GM21619 (cell line): Measurements from ENCODE around the gene ZNF335.
A peak's percentile ranks its signal among the peaks of the same experiment; 100 is the strongest.
"Not testable (repeated sequence)": the region's sequence is repeated elsewhere in the genome, so short reads cannot be mapped to it uniquely, and the experiment has no call there.

ENCODE experiments used
- ATAC-seq: cut with Tn5 transposase; IDR thresholded peaks from one replicate; pipeline ENCODE4 v1.9.1; 2021; ENCODE audit not compliant: unreplicated experiment

The ZNF335 gene

DNA sequence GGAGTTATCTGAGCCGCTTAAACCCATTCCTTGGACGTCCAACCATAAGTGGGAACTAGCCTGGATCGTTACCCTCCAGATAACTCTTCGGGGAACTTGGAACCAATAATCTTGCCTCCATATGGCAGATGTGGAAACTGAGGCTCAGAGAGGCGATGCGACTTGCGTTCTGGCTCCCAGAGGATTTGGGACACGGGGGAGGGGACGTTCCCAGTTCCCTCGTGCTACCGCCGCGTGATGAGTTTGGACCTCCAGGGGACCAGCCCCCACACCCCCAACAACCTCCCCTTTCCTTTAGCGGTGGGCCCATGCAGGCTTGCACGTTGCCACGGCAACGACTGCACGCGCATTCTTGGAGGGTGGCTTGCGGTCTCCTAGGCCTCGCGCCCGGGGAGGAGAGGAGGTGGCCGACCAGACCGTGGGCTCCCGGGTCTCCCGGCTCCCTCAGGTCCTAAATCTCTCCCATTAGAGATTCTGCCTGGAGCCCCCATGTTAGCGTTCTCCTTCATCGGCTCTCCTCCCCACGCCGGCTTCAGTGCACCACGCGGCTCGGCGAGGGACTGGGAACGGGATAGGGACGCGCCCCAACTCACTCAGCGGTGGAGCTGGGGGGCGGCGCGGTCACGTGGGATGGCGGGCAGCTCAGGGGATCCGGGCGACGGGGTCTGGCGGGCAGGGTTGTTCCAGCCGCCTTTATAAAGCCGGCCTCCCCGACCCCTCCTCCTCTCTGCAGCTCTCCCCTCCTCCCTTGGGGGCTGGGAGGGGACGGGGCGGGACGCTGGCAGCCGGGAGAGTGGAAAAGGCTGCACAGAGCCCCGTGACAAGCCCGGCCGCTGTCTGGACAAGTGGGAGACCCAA is 60.3 kb downstream of the ZNF335 start, which contains the start of gene PLTP:
TSS of gene PLTP (minus strand) at position 670 of the 858 bp plus-strand sequence. CDS start 703 bp downstream, outside the sequence.
- no peak for ATAC-seq

DNA sequence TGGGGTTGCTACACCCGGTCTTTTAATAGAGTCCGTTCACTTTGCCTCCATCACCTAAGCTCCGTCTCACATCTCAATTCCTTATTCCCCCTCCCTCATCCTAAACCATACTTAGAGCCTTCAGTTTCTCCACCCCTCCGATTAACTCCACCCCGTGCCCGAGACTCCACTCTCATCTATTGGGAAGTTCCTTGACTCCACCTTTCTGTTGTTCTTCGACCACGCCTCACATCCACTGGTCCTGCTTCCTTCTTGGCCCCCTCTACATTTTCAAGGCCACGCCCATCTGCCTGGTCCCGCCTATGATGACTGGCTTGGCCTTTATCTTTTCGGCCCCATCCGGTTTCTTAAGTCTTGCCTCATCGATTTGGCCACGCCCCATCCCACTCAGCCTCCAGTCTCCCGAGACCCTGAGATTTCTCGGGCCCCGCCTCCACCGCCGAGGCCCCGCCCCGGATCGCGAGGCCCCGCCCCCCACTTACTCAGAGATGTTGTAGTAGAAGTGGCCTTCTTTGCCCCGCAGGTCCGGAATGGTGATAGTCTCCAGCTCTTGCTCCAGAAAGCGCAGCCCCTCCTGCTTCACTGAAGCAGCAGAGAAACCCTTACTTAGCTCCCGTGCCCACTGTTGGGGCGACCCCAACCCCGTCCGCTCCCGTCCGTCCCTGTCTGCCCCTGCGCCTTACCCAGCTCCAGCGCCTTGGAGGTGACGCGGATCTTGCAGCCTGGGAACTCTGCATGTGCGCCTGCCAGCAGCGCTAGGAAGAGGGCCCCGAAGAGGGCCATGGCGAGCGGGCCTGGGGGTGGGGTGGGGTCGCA is 61.1 kb downstream of the ZNF335 start:
- ATAC-seq: peak; percentile 89

DNA sequence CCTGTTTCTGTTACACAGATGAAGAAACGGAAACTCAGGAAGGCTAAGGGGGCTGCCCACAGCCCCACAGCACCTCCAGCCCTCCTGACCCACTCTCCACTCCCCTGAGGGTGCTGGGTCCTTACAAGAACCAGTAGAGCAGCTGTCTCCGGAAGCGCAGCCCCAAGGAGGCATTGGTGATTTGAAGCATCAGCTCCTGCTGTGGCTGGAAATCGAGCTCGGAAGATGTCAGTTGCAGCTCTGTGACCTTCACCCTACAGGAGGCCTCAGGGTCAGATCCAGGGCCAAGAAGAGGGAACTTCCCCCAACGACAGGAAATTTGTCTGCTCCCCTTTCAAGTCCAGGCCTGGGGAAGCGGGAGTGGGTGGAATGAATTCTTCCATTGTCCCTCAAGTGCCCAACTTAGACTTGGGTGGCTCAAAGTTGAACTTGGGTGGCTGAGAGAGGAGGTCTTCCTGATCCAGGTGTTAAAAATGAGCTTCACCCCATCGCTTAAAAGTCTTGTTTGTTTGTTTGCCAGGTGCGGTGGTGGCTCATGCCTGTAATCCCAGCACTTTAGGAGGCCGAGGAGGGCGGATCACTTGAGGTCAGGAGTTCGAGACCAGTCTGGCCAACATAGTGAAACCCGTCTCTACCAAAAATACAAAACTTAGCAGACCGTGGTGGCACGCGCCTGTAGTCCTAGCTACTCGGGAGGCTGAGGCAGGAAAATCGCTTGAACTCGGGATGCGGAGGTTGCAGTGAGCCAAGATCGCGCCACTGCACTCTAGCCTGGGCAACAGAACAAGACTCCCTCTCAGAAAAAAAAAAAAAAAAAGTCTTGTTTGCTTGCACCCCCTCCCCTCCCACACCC is 62.0 kb downstream of the ZNF335 start:
- no peak for ATAC-seq

DNA sequence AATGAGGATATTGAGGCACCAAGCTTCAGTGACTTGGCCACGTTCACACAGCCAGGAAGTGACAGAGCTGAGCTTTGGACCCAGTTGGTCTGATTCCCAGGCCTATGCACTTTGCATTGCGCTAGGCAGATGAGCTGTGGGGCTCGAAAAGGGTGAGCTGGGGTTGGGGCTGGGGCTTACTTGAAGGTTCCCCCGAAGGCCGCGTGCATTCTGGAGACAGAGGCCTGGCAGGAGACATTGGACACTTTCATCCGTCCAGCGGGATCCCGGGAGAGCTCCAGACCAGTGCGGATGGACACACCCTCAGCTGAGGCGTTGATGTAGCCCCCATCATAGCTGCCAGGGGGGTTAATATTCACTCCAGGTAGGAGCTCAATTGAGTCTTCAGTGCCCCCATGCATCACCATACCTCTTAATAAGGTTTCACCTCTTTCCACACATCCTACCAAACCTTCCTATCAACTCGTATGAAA is 62.6 kb downstream of the ZNF335 start:
- no peak for ATAC-seq

DNA sequence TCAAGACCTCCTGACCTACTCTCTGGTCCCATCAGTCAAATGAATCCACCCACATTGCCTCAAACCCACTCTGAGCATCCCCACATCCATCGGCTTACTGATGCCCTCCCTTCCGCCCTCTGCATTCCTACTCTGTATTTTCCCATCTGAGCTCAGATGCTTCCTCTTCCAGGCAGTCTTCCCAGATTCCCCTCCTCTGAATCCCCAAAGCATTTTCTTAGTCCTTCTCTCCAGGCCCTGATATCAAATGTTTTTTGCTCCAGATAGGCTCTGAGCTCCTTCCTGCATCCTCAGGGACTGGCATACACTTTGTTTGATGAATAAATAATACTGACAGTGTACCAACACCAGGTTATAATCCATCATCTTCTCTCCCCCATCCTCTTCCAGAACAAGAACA is 63.9 kb downstream of the ZNF335 start:
- no peak for ATAC-seq

DNA sequence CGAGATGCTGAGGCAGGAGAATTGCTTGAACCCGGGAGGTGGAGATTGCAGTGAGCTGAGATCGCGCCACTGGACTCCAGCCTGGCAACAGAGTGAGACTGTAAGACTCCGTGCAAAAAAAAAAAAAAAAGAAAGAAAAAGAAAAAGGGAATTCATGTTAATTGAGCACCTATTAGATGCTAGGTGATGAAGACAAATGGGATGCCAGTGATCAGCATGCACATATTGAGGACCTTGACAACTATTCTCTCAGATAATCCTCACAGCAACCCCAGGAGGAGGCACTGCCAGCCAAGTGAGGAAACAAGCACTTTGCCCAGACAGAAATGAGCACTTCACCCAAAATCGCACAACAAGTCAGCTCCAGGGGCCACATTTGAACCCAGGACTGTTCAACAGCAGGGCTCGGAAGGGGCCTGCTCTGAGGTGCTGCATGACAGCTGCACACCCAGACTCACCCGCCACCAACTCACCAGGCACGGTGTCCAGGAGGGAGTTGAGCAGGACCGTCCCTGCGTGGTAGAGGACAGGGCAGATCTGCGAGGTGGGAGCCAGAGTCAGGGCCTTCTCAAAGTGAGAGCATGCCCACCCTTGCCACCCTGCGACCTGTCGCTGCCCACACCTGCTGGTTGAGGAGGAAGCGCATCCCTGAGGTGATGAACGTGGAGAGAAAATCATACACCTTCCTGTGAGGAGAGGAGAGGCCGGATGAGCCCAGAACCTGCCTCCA is 64.6 kb downstream of the ZNF335 start:
- ATAC-seq: no peak

DNA sequence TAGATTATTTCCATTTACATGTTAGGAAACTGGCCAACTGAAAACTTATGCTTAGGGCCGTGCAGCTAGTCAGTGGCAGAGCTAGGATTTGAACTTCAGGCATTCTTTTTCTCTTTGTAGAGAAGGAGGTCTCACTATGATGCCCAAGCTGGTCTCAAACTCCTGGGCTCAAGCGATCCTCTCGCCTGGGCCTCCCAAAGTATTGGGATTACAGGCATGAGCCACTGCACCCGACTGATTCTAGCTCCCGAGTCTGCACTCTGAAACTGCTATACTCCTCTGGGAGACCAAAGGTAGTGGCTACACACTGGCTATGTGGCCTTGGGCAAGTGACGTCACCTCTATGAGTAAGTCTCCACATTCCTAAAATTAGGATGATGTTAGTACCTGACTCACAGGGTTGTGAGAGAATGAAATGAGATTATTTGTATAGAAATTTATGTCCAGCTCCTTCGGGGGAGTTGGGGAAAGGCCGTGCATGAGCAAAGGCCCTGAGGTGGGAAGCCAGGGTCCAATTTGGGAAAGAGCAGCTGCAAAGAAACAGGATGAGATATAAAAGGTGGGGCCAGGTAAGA is 66.4 kb downstream of the ZNF335 start:
- ATAC-seq: no peak

DNA sequence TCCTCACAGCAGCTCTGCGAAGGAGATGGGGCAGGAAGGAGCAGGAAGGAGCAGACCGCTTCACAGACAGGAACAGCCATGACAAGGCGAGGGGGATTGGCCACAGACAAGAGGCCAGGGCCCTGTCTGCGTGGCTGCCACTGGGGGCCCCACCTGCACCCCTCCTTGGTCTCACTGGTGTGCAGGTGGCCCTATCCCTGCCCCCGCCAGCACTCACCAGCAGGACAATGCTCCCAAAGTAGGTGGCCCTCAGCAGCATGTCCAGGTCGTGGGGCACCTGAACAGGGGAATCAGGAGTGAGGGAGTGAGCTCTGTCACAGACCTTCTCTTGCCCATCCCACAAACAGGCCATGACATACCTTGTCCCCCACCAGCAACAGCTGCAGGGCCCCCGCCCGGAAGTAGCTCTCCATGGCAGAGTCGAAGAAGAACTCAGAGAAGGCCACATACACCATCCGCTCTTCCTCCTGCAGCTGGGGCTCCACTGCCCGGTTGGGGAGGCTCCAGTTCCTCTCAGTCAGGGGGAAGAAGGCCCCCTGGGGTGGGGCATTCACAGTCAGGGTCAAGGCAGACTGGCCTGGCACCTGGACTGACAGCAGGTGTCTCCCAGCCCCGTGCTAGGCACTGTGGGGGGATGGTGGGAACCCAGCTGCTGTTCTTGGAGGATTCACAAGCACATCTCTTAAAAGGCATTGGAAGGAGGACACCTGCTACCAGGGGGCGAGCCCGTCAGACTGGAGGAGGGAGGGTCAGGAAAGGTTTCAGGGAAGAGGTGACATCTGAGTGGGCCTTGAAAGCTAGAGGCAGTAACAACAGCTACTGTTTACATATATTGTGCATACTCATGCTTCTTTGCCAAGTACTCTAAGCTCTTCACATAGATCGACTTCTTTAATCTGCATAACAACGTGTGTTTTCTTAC is 67.2 kb downstream of the ZNF335 start:
- no peak for ATAC-seq

DNA sequence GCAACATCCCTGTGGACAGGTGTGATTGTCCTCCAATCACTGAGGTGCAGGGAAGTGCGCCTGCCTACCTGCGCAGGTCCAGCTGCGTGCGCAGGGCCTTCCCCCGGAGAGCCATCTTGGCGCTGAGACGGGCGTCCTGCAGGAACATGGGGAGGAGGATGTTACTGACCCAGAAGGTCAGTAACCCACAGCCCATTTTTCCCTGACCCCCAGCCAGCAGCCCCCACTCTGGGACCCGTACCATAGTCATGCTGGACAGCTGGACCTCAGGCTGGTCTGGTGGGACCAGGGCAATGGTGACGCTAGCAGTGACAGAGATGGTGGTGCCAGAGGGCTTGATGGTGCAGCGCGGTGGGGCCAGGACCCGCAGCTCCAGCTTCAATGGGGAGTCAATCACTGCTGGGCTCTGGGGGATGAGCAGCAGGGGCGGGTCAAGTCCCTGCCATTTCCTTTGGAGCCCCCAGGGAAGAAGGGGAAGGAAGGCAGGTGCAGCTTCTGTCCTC is 69.8 kb downstream of the ZNF335 start:
- ATAC-seq: no peak

DNA sequence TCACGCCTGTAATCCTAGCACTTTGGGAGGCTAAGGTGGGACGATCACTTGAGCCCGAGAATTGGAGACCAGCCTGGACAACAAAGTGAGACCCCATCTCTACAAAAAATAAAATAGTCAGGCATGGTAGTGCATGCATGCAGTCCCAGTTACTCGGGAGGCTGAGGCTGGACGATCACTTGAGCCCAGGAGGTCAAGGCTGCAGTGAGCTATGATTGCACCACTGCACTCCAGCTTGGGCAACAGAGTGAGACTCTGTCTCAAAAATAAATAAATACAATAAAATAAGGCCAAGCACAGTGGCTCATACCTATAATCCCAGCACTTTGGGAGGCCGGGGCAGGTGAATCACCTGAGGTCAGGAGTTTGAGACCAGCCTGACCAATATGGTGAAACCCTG is 70.7 kb downstream of the ZNF335 start:
- ATAC-seq: not testable (repeated sequence)

DNA sequence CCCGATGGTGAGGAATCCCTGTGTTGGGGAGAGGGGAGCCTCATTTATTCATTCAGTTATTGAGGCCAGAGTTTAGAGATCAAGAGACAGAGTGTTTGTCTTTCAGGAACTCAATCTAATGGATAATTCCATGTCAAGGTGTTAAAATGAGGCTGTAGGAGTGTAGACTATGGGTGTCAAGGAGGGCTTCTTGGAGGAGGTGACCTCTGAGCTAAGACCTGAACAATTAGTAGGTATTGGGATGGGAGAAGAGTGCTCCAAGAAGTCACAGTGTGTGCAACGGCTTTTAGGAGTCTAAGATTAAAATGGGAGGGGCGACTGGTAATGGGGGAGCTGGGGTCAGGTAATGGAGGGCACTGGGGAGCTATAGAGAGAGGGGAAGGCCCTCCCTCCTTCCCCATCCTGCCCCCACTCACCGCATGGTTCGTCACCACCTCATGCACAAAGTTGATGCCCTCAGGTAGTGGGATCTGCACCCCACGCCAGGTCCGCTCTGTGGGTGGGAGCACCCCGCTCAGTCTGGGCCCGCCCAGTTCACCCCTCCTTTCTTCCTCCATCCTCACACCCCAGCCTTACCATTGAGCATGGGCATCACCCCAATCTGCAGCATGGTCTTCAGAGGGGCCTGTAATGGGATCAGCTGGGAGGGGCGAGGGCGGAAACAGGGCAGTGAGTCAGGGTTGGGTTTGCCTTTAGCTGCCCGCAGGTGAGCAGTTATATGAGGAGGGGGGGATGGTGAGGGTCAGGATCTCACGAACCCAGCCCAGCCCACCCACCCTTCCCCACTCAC is 72.8 kb downstream of the ZNF335 start:
- ATAC-seq: no peak
